Measurements from ENCODE around the gene CTSH.
A peak's percentile ranks its signal among the peaks of the same experiment; 100 is the strongest.

Gene CTSH

DNA sequence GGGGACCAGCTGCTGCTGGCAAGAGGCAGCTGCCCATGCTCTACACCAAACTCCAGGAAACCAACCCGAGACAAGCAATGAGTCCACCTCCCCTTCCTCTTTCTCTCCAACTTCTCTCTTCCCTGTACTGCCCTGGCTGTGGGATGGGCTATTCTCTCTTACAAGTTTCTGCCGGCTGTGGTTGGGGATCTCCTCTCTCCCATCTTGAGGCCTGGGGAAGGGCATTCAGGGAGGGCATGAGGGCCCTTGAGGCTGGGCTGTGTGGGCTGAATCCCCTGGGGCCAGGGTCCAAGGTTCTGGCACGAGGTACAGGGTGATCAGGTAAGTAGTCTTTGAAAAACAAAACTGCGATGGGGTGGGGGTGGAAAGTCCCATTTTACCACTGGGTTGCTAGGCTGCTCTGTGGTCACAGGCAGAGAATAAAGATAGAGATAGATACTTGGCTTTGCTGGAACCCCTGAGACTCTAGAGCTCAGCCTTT, 32.3 kb upstream of the CTSH start:
- no peak for DNase-seq (ENCODE audit: low read depth)
- TF ChIP-seq, protein P1, sequence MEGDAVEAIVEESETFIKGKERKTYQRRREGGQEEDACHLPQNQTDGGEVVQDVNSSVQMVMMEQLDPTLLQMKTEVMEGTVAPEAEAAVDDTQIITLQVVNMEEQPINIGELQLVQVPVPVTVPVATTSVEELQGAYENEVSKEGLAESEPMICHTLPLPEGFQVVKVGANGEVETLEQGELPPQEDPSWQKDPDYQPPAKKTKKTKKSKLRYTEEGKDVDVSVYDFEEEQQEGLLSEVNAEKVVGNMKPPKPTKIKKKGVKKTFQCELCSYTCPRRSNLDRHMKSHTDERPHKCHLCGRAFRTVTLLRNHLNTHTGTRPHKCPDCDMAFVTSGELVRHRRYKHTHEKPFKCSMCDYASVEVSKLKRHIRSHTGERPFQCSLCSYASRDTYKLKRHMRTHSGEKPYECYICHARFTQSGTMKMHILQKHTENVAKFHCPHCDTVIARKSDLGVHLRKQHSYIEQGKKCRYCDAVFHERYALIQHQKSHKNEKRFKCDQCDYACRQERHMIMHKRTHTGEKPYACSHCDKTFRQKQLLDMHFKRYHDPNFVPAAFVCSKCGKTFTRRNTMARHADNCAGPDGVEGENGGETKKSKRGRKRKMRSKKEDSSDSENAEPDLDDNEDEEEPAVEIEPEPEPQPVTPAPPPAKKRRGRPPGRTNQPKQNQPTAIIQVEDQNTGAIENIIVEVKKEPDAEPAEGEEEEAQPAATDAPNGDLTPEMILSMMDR (IDR thresholded peaks at IDR 0.05; ENCODE audit: low read length, missing control alignments) = no peak
- H3K4me3 ChIP-seq (replicated peaks; ENCODE audit: low read depth, low read length) = no peak overlapping the region

GRCh38 chr15:78976691-78977090, 31.8 kb upstream of the CTSH start:
- TF ChIP-seq, protein P1 (IDR thresholded peaks at IDR 0.05; ENCODE audit: low read length, missing control alignments) = no peak
- no peak for DNase-seq (ENCODE audit: low read depth)
- H3K4me3 ChIP-seq (replicated peaks; ENCODE audit: low read depth, low read length) = no peak overlapping the region

DNA sequence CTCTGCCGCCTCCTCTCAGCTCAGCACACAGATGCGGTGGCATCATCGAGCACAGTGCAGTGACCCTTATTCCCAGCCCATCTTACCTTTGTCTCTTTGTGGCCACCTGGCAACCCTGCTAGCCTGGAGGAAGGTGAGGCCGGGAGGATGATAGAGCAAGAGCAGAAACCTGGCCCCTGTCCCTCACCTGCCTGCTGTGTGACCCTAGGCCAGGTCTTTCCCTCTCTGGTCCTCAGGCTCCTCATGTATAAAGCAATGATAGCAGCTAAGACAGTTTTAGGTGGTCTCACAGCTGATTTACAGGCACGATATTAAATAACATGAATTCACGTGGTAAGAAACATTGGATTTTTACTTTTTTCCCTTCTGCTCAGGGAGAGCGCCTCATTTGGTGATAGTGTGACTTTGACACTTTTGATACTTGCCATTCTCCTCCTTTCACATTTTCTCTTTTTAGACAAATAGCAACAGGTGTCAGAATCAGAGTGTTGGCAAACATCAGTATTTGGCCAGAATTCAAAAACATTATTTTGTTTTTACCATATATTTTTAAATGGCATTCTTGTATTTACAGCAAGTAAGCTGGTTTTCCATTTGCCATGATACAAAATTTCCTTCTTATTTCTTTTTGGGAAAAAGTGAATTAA, 29.5 kb upstream of the CTSH start:
- H3K4me3 ChIP-seq (replicated peaks; ENCODE audit: low read depth, low read length) = no peak overlapping the region
- no peak for DNase-seq (ENCODE audit: low read depth)
- TF ChIP-seq, protein P1 (IDR thresholded peaks at IDR 0.05; ENCODE audit: low read length, missing control alignments) = no peak

- H3K4me3 ChIP-seq (replicated peaks; ENCODE audit: low read depth, low read length) = no peak overlapping the region
- peak; percentile 21 for DNase-seq (ENCODE audit: low read depth)
- TF ChIP-seq, protein P1 (IDR thresholded peaks at IDR 0.05; ENCODE audit: low read length, missing control alignments) = no peak
These were observed 25.0 kb upstream of the CTSH start for GRCh38 chr15:78969687-78970349.

DNA sequence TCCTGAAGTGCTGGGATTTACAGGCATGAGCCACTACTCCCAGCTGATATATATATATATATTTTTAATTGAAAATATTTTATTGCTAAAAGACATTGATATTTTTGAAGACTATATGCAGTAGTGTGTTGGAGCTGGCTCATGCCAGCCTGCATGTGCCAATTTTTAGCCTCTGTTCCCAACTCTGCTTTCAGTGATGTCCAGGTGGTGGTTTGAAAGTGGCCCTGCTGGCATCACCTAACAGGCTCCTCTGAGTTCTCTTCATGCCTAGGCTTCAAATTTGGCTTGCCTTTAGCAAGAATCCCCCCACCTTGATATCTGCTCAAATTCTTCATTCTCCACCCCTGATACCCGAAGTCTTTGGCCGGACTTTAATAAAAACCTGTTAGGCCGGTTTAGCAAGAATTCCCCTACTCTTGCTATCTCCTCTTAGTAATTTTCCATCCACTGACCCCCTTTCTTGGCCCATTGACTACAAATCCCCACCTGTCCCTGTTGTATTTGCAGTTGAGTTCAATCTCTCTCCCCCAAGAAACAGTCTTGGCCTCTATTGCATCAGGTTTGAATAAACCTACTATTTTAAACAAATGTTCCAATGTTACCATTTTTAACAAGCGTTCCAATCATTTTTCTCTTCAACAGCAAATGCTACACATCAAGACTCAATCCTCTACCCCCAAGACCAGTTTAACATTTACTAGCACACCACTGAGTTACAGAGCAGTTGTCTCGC, 23.9 kb upstream of the CTSH start:
- no peak for DNase-seq (ENCODE audit: low read depth)
- TF ChIP-seq, protein P1 (IDR thresholded peaks at IDR 0.05; ENCODE audit: low read length, missing control alignments) = no peak
- H3K4me3 ChIP-seq (replicated peaks; ENCODE audit: low read depth, low read length) = no peak overlapping the region

- TF ChIP-seq, protein P1 (IDR thresholded peaks at IDR 0.05; ENCODE audit: low read length, missing control alignments) = no peak
- no peak overlapping the region for H3K4me3 ChIP-seq (replicated peaks; ENCODE audit: low read depth, low read length)
- no peak for DNase-seq (ENCODE audit: low read depth)
These were observed 23.3 kb upstream of the CTSH start for GRCh38 chr15:78968114-78968513.
